ENCODE data around the gene PHLDB1. TPM values are rescaled to one million over a fixed set of nuclear protein-coding genes. Genes with fewer than 3 reads are reported as not detected.
"Not testable (repeated sequence)": the region's sequence is repeated elsewhere in the genome, so short reads cannot be mapped to it uniquely, and the experiment has no call there.

The PHLDB1 gene
- total RNA-seq, 1 donor from 2014 or later: 165 TPM

- peak; percentile 90 for DNase-seq (ENCODE audit: extremely low spot score, unreplicated experiment)
- H3K27me3 Mint-ChIP-seq (ENCODE audit: unreplicated experiment): no peaks in the 10 kb centered on the region
- peak within 1 kb of the TSS; percentile 96 for H3K27ac Mint-ChIP-seq (ENCODE audit: unreplicated experiment)
- TF ChIP-seq CTCF (IDR thresholded peaks at IDR 0.05): no peak
- peaks cover 48% of the 10 kb centered on the region for H3K4me1 Mint-ChIP-seq (ENCODE audit: unreplicated experiment)
- peak within 1 kb of the TSS; percentile 91 for H3K4me3 Mint-ChIP-seq (ENCODE audit: unreplicated experiment)
- no peaks in the 10 kb centered on the region for H3K9me3 Mint-ChIP-seq (ENCODE audit: unreplicated experiment)
- H3K36me3 Mint-ChIP-seq (ENCODE audit: unreplicated experiment): no peaks in the 10 kb centered on the region
Observed at GRCh38 chr11:118572061-118572980, 35.1 kb upstream of the PHLDB1 start, which contains the start of gene ARCN1. Gene ARCN1, plus strand, starts transcription at chr11:118572409. Its CDS starts 139 bp downstream, at chr11:118572548.

GRCh38 chr11:118572981-118573550 lies 34.3 kb upstream of the PHLDB1 start:
- Mint-ChIP-seq H3K4me1 (ENCODE audit: unreplicated experiment) (peaks cover 52% of the 10 kb centered on the region), H3K4me3 (ENCODE audit: unreplicated experiment) (peak overlapping the region; percentile 91), H3K36me3 (ENCODE audit: unreplicated experiment) (no peaks in the 10 kb centered on the region), H3K9me3 (ENCODE audit: unreplicated experiment) (no peaks in the 10 kb centered on the region), H3K27me3 (ENCODE audit: unreplicated experiment) (no peaks in the 10 kb centered on the region), H3K27ac (ENCODE audit: unreplicated experiment) (peak overlapping the region; percentile 96)
- no peak for DNase-seq (ENCODE audit: extremely low spot score, unreplicated experiment)
- TF ChIP-seq CTCF (IDR thresholded peaks at IDR 0.05): no peak

- Mint-ChIP-seq H3K9me3 (ENCODE audit: unreplicated experiment) (no peaks in the 10 kb centered on the region), H3K4me3 (ENCODE audit: unreplicated experiment) (peak overlapping the region; percentile 91), H3K36me3 (ENCODE audit: unreplicated experiment) (peaks cover 4% of the 10 kb centered on the region), H3K4me1 (ENCODE audit: unreplicated experiment) (peaks cover 60% of the 10 kb centered on the region), H3K27ac (ENCODE audit: unreplicated experiment) (no peak overlapping the region), H3K27me3 (ENCODE audit: unreplicated experiment) (no peaks in the 10 kb centered on the region)
- no peak for DNase-seq (ENCODE audit: extremely low spot score, unreplicated experiment)
- TF ChIP-seq CTCF (IDR thresholded peaks at IDR 0.05): no peak
Observed at GRCh38 chr11:118574636-118575035, 32.8 kb upstream of the PHLDB1 start.

- H3K27ac Mint-ChIP-seq (ENCODE audit: unreplicated experiment); H3K9me3 Mint-ChIP-seq (ENCODE audit: unreplicated experiment); H3K4me3 Mint-ChIP-seq (ENCODE audit: unreplicated experiment); H3K27me3 Mint-ChIP-seq (ENCODE audit: unreplicated experiment); H3K36me3 Mint-ChIP-seq (ENCODE audit: unreplicated experiment); DNase-seq (ENCODE audit: extremely low spot score, unreplicated experiment): not testable (repeated sequence)
- H3K4me1 Mint-ChIP-seq (ENCODE audit: unreplicated experiment): peaks cover 52% of the 10 kb centered on the region
Observed at GRCh38 chr11:118577995-118578394, 29.4 kb upstream of the PHLDB1 start.

GRCh38 chr11:118581057-118581456 lies 26.4 kb upstream of the PHLDB1 start:
- Mint-ChIP-seq H3K27ac (ENCODE audit: unreplicated experiment) (no peak overlapping the region), H3K4me3 (ENCODE audit: unreplicated experiment) (no peak overlapping the region)
- no peak for TF ChIP-seq CTCF (IDR thresholded peaks at IDR 0.05)

More at GRCh38 chr11:118581057-118581456, 26.4 kb upstream of the PHLDB1 start:
- Mint-ChIP-seq H3K36me3 (ENCODE audit: unreplicated experiment) (peaks cover 33% of the 10 kb centered on the region), H3K27me3 (ENCODE audit: unreplicated experiment) (no peaks in the 10 kb centered on the region), H3K4me1 (ENCODE audit: unreplicated experiment) (peaks cover 22% of the 10 kb centered on the region), H3K9me3 (ENCODE audit: unreplicated experiment) (no peaks in the 10 kb centered on the region)
- DNase-seq (ENCODE audit: extremely low spot score, unreplicated experiment): no peak
